Forelimb muscle (tissue), 1 donor: ENCODE results near the gene CDK17. TPM values are rescaled to one million over a fixed set of nuclear protein-coding genes. Genes with fewer than 3 reads are reported as not detected.
"Not testable (repeated sequence)": the region's sequence is repeated elsewhere in the genome, so short reads cannot be mapped to it uniquely, and the experiment has no call there.

Experiments used
- DNase-seq: peaks from one replicate; pipeline ENCODE4 v3.0.0-alpha.2; 2013; ENCODE audit warnings: low read depth
- polyA plus RNA-seq: library from polyadenylated mRNA; unstranded; fragments of 120-200 nt; gene quantifications from one replicate; pipeline ENCODE4 v1.2.1, GENCODE V29; 2013; ENCODE audit not compliant: insufficient read length

The CDK17 gene
- polyA plus RNA-seq, 1 donor: 27.3 TPM

GRCh38 chr12:96417688-96418087 is 17.4 kb upstream of the CDK17 start:
- DNase-seq: not testable (repeated sequence)

GRCh38 chr12:96416033-96416799 is 16.0 kb upstream of the CDK17 start:
- no peak for DNase-seq

GRCh38 chr12:96414637-96415036 is 14.4 kb upstream of the CDK17 start:
- DNase-seq: no peak

- no peak for DNase-seq
These were observed 12.2 kb upstream of the CDK17 start for GRCh38 chr12:96412431-96412830.

GRCh38 chr12:96409731-96410130 is 9.5 kb upstream of the CDK17 start:
- no peak for DNase-seq

- DNase-seq: no peak
These were observed 8.8 kb upstream of the CDK17 start for GRCh38 chr12:96408993-96409392.

GRCh38 chr12:96407429-96408097 is 7.3 kb upstream of the CDK17 start:
- DNase-seq: not testable (repeated sequence)

- DNase-seq: no peak
These were observed 4.5 kb upstream of the CDK17 start for GRCh38 chr12:96404696-96405095.

- DNase-seq: no peak
These were observed 3.6 kb upstream of the CDK17 start for GRCh38 chr12:96403870-96404269.

- not testable (repeated sequence) for DNase-seq
These were observed 2.3 kb upstream of the CDK17 start for GRCh38 chr12:96402522-96402921.

- DNase-seq: no peak
These were observed 1.8 kb upstream of the CDK17 start for GRCh38 chr12:96402061-96402460.

- DNase-seq: no peak
These were observed 1.0 kb upstream of the CDK17 start for GRCh38 chr12:96401076-96401871.

GRCh38 chr12:96400631-96401075 is 414 bp upstream of the CDK17 start:
- no peak for DNase-seq

- no peak for DNase-seq
These were observed 920 bp downstream of the CDK17 start for GRCh38 chr12:96399120-96399918.

- no peak for DNase-seq
These were observed 1.7 kb downstream of the CDK17 start for GRCh38 chr12:96398424-96399119.

- no peak for DNase-seq
These were observed 2.3 kb downstream of the CDK17 start for GRCh38 chr12:96397756-96398423.

GRCh38 chr12:96396914-96397313 is 3.3 kb downstream of the CDK17 start:
- no peak for DNase-seq

- no peak for DNase-seq
These were observed 4.0 kb downstream of the CDK17 start for GRCh38 chr12:96396209-96396608.

GRCh38 chr12:96395236-96395635 is 5.0 kb downstream of the CDK17 start:
- DNase-seq: no peak

GRCh38 chr12:96393229-96393628 is 7.0 kb downstream of the CDK17 start:
- DNase-seq: not testable (repeated sequence)
